HepG2 (cell line): Measurements from ENCODE around the gene PLD6. TPM values are rescaled to one million over a fixed set of nuclear protein-coding genes. Genes with fewer than 3 reads are reported as not detected.

Experiments used
- ATAC-seq: fragments of 200-7000 bp; cut with Tn5 transposase; 3 replicates; pipeline ENCODE4 v1.9.1; 2020; ENCODE audit warnings: mild to moderate bottlenecking, moderate library complexity
- BruUV-seq: library from RNA; stranded (reverse); fragments of 400-500 nt; replicated peaks from 2 replicates; lab custom pipeline; 2021; lab: Mats Ljungman, UMichigan
- CTCF ChIA-PET: fragments of 300-600 bp; formaldehyde crosslinking; extraction: SDS; loops from one replicate; lab custom pipeline; 2021; ENCODE audit warnings: low total read pairs, inconsistent platforms, low intra/inter-chr PET ratio; lab: Yijun Ruan, JAX
- POLR2A ChIA-PET: fragments of 350-600 bp; sonication (Branson Sonifier 250); formaldehyde crosslinking; loops from one replicate; lab custom pipeline; 2020; ENCODE audit warnings: antibody characterized with exemption, inconsistent platforms; lab: Yijun Ruan, JAX
- DNase-seq: peaks from one replicate; pipeline ENCODE4 v3.0.0-alpha.2; 2015; ENCODE audit warnings: low spot score
- FAIRE-seq: peaks from 3 replicates; lab custom pipeline; 2011; peaks lifted over from hg19 to GRCh38; lab: Jason Lieb, UNC
- H2AFZ ChIP-seq: one replicate; pipeline ENCODE4 v1.6.1; 2011; ENCODE audit warnings: low read length, inconsistent platforms
- H3K27ac ChIP-seq: fragments of 300-600 bp; 3 replicates; pipeline ENCODE4 v1.8.0; 2011; ENCODE audit warnings: mixed run types, mild to moderate bottlenecking, mixed read lengths, low read length, inconsistent platforms; ENCODE audit not compliant: insufficient read depth; ENCODE audit errors: extremely low read length
- H3K27me3 ChIP-seq, 2 experiments: fragments of 200-600 bp in 1 of 2; 2 replicates in 1 of 2; 3 replicates in 1 of 2; pipeline versions ENCODE4 v1.6.0 to v1.8.0; 2011; ENCODE audit warnings: low read length in 2 of 2, mild to moderate bottlenecking in 2 of 2, moderate library complexity in 2 of 2, inconsistent platforms in 1 of 2; ENCODE audit not compliant: insufficient read depth in 2 of 2, control insufficient read depth in 1 of 2
- H3K36me3 ChIP-seq, 2 experiments: fragments of 200-600 bp in 1 of 2; replicated peaks in 1 of 2; 2 replicates in 1 of 2; 3 replicates in 1 of 2; pipeline versions ENCODE4 v1.5.1 to v1.8.0; 2011; ENCODE audit warnings: low read length in 2 of 2, inconsistent platforms in 1 of 2; ENCODE audit not compliant: insufficient read depth in 2 of 2, control insufficient read depth in 1 of 2
- H3K4me1 ChIP-seq: 2 replicates; pipeline ENCODE4 v1.5.1; 2012; ENCODE audit warnings: low read length, inconsistent platforms; ENCODE audit not compliant: insufficient read depth
- H3K4me2 ChIP-seq: 2 replicates; pipeline ENCODE4 v1.6.0; 2011; ENCODE audit warnings: low read depth, low read length, inconsistent platforms
- H3K4me3 ChIP-seq, 3 experiments: fragments of 200-600 bp in 1 of 3; sonication (generic), shearing (Covaris generic) in 1 of 3; replicated peaks in 1 of 3; 2 replicates each; pipeline ENCODE4 v1.5.1; 2011 to 2016; ENCODE audit warnings: low read length in 3 of 3, inconsistent platforms in 2 of 3, low read depth in 2 of 3, mild to moderate bottlenecking in 2 of 3, control low read depth in 1 of 3, mixed read lengths in 1 of 3; ENCODE audit not compliant: insufficient read depth in 1 of 3
- H3K79me2 ChIP-seq: one replicate; pipeline ENCODE4 v1.6.1; 2011; ENCODE audit warnings: low read length, inconsistent platforms; ENCODE audit not compliant: insufficient read depth
- H3K9ac ChIP-seq: 2 replicates; pipeline ENCODE4 v1.6.0; 2011; ENCODE audit warnings: mild to moderate bottlenecking, low read depth, low read length, inconsistent platforms; ENCODE audit not compliant: insufficient read depth
- H3K9me3 ChIP-seq: 2 replicates; pipeline ENCODE4 v1.5.1; 2012; ENCODE audit warnings: mild to moderate bottlenecking, low read length
- H4K20me1 ChIP-seq: 2 replicates; pipeline ENCODE4 v1.6.0; 2011; ENCODE audit warnings: inconsistent platforms, mild to moderate bottlenecking, low read length, moderate library complexity; ENCODE audit not compliant: insufficient read depth
- ATF7-NPFF ChIP-seq: sonication (generic); formaldehyde crosslinking; IDR thresholded peaks from 2 replicates; pipeline ENCODE4 v1.8.1; 2023; ENCODE audit warnings: mild to moderate bottlenecking, low read depth, missing genetic modification reagents, moderate library complexity
- FOXK2 ChIP-seq: fragments of 450-650 bp; IDR thresholded peaks from 2 replicates; pipeline ENCODE4 v1.6.1; 2016
- JUNB ChIP-seq: sonication (generic); formaldehyde crosslinking; IDR thresholded peaks from 2 replicates; pipeline ENCODE4 v1.8.0; 2022; ENCODE audit warnings: missing genetic modification reagents, mild to moderate bottlenecking, borderline replicate concordance
- JUND ChIP-seq: sonication (generic); formaldehyde crosslinking; IDR thresholded peaks from 2 replicates; pipeline ENCODE4 v1.8.0; 2022; ENCODE audit warnings: mild to moderate bottlenecking, missing genetic modification reagents
- KLF6 ChIP-seq: IDR thresholded peaks from 2 replicates; pipeline ENCODE4 v1.8.0; 2016; ENCODE audit warnings: missing biosample characterization, missing genetic modification reagents
- KMT2A ChIP-seq: sonication (generic); formaldehyde crosslinking; IDR thresholded peaks from 2 replicates; pipeline ENCODE4 v1.4.0; 2020; ENCODE audit warnings: missing genetic modification reagents
- MBNL3 ChIP-seq: fragments of 250-450 bp; sonication (Bioruptor Pico); conservative IDR thresholded peaks from 2 replicates; pipeline ENCODE4 v1.8.0; 2022; ENCODE audit warnings: mild to moderate bottlenecking, inconsistent platforms
- MEF2D ChIP-seq: sonication (generic); formaldehyde crosslinking; IDR thresholded peaks from 2 replicates; pipeline ENCODE4 v1.5.1; 2020; ENCODE audit warnings: mild to moderate bottlenecking, missing genetic modification reagents
- MXD4 ChIP-seq: IDR thresholded peaks from 2 replicates; pipeline ENCODE4 v1.6.1; 2016; ENCODE audit warnings: mild to moderate bottlenecking, missing biosample characterization, missing genetic modification reagents
- NCOA1 ChIP-seq: sonication (generic); formaldehyde crosslinking; IDR thresholded peaks from 2 replicates; pipeline ENCODE4 v1.9.0; 2021; ENCODE audit warnings: missing genetic modification reagents
- U2AF1 ChIP-seq: fragments of 200-400 bp; formaldehyde crosslinking; optimal IDR thresholded peaks from 2 replicates; pipeline ENCODE3; 2017; ENCODE audit warnings: mild to moderate bottlenecking, low read depth, low read length
- ZBTB20 ChIP-seq: sonication (generic); formaldehyde crosslinking; IDR thresholded peaks from 2 replicates; pipeline ENCODE4 v1.8.1; 2023; ENCODE audit warnings: missing genetic modification reagents, low read depth, mild to moderate bottlenecking, borderline replicate concordance
- ZBTB21 ChIP-seq: sonication (generic); formaldehyde crosslinking; IDR thresholded peaks from 2 replicates; pipeline ENCODE4 v1.4.0; 2020; ENCODE audit warnings: missing genetic modification reagents
- ZMAT3 ChIP-seq: sonication (generic); formaldehyde crosslinking; conservative IDR thresholded peaks from 2 replicates; pipeline ENCODE4 v1.7.0; 2021; ENCODE audit warnings: missing genetic modification reagents
- ZNF598 ChIP-seq: sonication (generic); formaldehyde crosslinking; IDR thresholded peaks from 2 replicates; pipeline ENCODE4 v1.5.1; 2020; ENCODE audit warnings: mild to moderate bottlenecking, missing genetic modification reagents, borderline replicate concordance
- ZNF7 ChIP-seq: IDR thresholded peaks from 2 replicates; pipeline ENCODE4 v1.6.1; 2016; ENCODE audit warnings: missing biosample characterization, missing genetic modification reagents
- ZNF75D ChIP-seq: sonication (generic); formaldehyde crosslinking; IDR thresholded peaks from 2 replicates; pipeline ENCODE4 v1.8.1; 2023; ENCODE audit warnings: missing genetic modification reagents, mild to moderate bottlenecking, borderline replicate concordance
- WGBS: methylation state at CpG from one replicate; pipeline ENCODE4 v1.1.6; 2017; ENCODE audit warnings: low lambda C conversion rate; 5-methylcytosine and 5-hydroxymethylcytosine counted together
- in situ Hi-C: cut with HindIII; loops from 2 replicates; pipeline ENCODE4 v1.10.0; 2017; ENCODE audit warnings: low pct_unique_long_range_greater_than_20kb; ENCODE audit not compliant: extremely low pct_ligation_motif_present
- intact Hi-C: fragments of 100-400 bp; cut with micrococcal nuclease; formaldehyde crosslinking; loops from one replicate; pipeline ENCODE4 v1.10.0; 2022; ENCODE audit not compliant: unreplicated experiment
- polyA plus RNA-seq, 8 experiments: library from polyadenylated mRNA; depleted of rRNA in 3 of 8; stranded (reverse) in 7 of 8; unstranded in 1 of 8; fragments of >200 nt; fragmentation: Illumina TruSeq in 4 of 8; extraction: Trizol in 4 of 8; gene quantifications; 2 replicates each; pipeline versions ENCODE4 v1.2.1 to v1.2.3, GENCODE V29; 2011 to 2016; ENCODE audit warnings: low read depth in 4 of 8, missing spikeins in 1 of 8, mixed read lengths in 1 of 8; ENCODE audit not compliant: insufficient read depth in 1 of 8
- total RNA-seq, 5 experiments: library from RNA; depleted of rRNA; stranded (reverse); fragments of >200 nt; fragmentation: Illumina TruSeq; extraction: Trizol; gene quantifications; 2 replicates each; pipeline ENCODE4 v1.2.3, GENCODE V29; 2016; ENCODE audit warnings: low read depth in 1 of 5

Gene PLD6
- total and polyA plus RNA-seq, 2 of the 13 experiments (the other 11 are each of a cell fraction or from before 2014, with no cell fraction given) = 5.2 to 11.4 TPM

DNA sequence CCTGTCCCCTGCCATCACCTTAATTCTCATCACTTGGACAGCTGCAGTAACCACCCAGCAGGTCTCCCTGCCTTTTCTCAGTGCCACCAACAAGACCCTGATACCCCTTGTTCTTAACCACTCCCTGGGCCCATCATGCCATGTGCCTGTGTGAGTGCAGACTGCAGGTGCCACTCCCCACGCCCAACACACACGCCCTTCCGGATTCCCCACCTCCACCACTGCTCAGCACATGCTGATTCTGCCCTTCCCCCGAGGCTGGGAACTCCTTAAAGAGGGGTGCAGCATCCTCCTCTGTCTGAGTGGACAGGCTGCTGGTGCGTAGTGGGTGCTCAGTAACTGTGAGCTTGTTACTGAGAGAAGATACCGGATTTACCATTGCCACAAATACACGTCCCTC lies 52.4 kb downstream of the PLD6 start:
- no peak for FAIRE-seq
- intact Hi-C loops = no loop called here
- DNase-seq = no peak
- H3K4me2 ChIP-seq = no peak overlapping the region
- no peak overlapping the region for H3K9ac ChIP-seq
- CTCF ChIA-PET = no interaction called here
- H2AFZ ChIP-seq = no peak overlapping the region
- no peaks in the 10 kb centered on the region for H3K9me3 ChIP-seq
- no peaks in the 10 kb centered on the region for H3K79me2 ChIP-seq
- H3K27ac ChIP-seq = no peak overlapping the region
- no peaks in the 10 kb centered on the region for H4K20me1 ChIP-seq
- no peak for ATAC-seq
- no TSS peak for BruUV-seq
- TF ChIP-seq KMT2A (no peak), ZBTB20 (no peak), ZMAT3 (CRISPR knock-in tag) (no peak), ZBTB21 (CRISPR knock-in tag) (no peak), JUNB (CRISPR knock-in tag) (no peak), ZNF598 (CRISPR knock-in tag) (no peak), KLF6 (CRISPR knock-in tag) (no peak), FOXK2 (no peak), U2AF1 (no peak), JUND (CRISPR knock-in tag) (no peak), ZNF7 (CRISPR knock-in tag) (no peak), MXD4 (CRISPR knock-in tag) (no peak), ZNF75D (CRISPR knock-in tag) (no peak), NCOA1 (CRISPR knock-in tag) (no peak), MBNL3 (no peak), ATF7-NPFF (CRISPR knock-in tag) (no peak), MEF2D (CRISPR knock-in tag) (no peak)
- no peak overlapping the region for H3K4me3 ChIP-seq
- no peaks in the 10 kb centered on the region for H3K27me3 ChIP-seq
- H3K36me3 ChIP-seq = peaks cover 21 to 62% of the 10 kb centered on the region in 2 experiments
- POLR2A ChIA-PET = no interaction called here
- in situ Hi-C loops = no loop called here
- 0 out of 2 replicates have a peak, but pooled peaks cover 5% of the 10 kb centered on the region for H3K4me1 ChIP-seq
- WGBS = 98% methylated on average over 4 of the region's 7 CpGs
